Measurements from ENCODE around the gene ERVK3-1. TPM values are rescaled to one million over a fixed set of nuclear protein-coding genes. Genes with fewer than 3 reads are reported as not detected.
"Not testable (repeated sequence)": the region's sequence is repeated elsewhere in the genome, so short reads cannot be mapped to it uniquely, and the experiment has no call there.

ERVK3-1 gene
- total and polyA plus RNA-seq, 3 donors from 2014 or later = 34.0 to 58.5 (median 48.9) TPM

DNA sequence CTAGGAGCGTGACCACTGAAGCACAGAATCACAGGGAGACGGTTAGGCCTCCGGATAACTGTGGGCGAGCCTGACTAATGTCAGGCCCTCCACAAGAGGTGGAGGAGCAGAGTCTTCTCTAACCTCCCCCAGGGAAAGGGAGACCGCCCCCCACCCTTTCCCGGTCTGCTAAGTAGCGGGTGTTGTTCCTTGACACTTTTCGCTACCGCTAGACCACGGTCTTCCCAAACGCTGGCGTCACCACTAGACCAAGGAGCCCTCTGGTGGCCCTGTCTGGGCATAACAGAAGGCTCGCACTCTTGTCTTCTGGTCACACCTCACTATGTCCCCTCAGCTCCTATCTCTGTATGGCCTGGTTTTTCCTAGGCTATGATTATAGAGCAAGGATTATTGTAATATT lies 5.5 kb downstream of the ERVK3-1 start:
- H3K36me3 ChIP-seq (ENCODE audit: low read depth, missing control alignments); H3K4me3 ChIP-seq; intact Hi-C loops (cut with DNase I; ENCODE audit: low total_unique reads); H3K27ac ChIP-seq; H3K9me3 ChIP-seq; H3K27me3 ChIP-seq: not testable (repeated sequence)
- TF ChIP-seq, protein P1, sequence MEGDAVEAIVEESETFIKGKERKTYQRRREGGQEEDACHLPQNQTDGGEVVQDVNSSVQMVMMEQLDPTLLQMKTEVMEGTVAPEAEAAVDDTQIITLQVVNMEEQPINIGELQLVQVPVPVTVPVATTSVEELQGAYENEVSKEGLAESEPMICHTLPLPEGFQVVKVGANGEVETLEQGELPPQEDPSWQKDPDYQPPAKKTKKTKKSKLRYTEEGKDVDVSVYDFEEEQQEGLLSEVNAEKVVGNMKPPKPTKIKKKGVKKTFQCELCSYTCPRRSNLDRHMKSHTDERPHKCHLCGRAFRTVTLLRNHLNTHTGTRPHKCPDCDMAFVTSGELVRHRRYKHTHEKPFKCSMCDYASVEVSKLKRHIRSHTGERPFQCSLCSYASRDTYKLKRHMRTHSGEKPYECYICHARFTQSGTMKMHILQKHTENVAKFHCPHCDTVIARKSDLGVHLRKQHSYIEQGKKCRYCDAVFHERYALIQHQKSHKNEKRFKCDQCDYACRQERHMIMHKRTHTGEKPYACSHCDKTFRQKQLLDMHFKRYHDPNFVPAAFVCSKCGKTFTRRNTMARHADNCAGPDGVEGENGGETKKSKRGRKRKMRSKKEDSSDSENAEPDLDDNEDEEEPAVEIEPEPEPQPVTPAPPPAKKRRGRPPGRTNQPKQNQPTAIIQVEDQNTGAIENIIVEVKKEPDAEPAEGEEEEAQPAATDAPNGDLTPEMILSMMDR (IDR thresholded peaks at IDR 0.05) = peak in 2 of 3 experiments; percentile 39 to 41
- H3K4me1 ChIP-seq = peaks cover 11% of the 10 kb centered on the region
- 62 to 71% methylated on average over 13 of the region's 13 CpGs for WGBS, 2 donors
- DNase-seq = peak; percentile 60

DNA sequence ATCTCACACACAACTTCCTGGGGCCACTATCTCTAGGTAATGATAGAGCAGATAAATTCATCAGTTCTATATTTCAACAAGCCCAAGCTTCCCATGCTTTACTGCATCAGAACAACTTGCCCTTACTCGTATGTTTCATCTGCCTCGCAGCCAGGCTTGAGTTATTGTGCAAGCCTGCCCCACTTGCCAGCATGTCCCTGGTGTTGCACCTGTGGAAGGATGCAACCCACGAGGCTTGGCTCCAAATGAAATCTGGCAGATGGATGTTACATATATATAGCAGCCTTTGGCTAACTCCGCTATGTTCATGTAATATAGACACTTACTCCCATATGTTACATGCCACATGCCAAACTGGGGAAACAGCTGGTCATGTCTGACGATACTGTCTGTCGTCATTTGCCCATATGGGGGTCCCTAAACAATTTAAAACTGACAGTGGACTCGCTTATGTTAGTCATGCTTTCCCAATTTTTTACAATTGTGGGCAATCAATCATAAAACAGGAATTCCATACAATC lies 6.2 kb downstream of the ERVK3-1 start:
- Histone ChIP-seq H3K36me3 (ENCODE audit: low read depth, missing control alignments) (no peaks in the 10 kb centered on the region), H3K27ac (no peak overlapping the region), H3K4me1 (peaks cover 4% of the 10 kb centered on the region), H3K4me3 (no peak overlapping the region), H3K27me3 (no peaks in the 10 kb centered on the region), H3K9me3 (no peaks in the 10 kb centered on the region)
- WGBS, 2 donors = 96% methylated on average over 7 of the region's 7 CpGs
- intact Hi-C loops (cut with DNase I; ENCODE audit: low total_unique reads) = no loop called here
- no peak for TF ChIP-seq POLR2A (IDR thresholded peaks at IDR 0.05)
- TF ChIP-seq, protein P1 (IDR thresholded peaks at IDR 0.05) = no peak
- no peak for DNase-seq

DNA sequence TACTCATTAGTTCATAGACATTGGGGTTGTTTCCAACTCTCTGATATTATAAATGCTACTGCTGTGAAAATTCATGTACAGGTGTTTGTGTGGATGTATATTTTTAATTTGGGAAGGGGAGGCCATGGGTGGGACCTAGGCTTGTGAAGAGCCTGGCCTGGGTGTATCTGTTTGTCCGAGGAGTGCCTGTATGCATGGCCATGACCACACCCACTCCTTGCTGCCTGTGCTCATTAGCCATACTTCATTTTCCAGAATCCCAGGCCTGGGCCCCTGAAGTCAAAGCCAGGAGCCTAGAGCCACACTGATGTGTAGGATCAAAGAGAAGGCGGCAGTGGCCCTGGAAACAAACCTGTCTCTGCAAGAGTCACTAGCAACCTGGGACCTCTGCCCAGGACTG lies 10.4 kb downstream of the ERVK3-1 start:
- no peak for TF ChIP-seq POLR2A (IDR thresholded peaks at IDR 0.05)
- TF ChIP-seq, protein P1 (IDR thresholded peaks at IDR 0.05) = no peak
- Histone ChIP-seq H3K36me3 (ENCODE audit: low read depth, missing control alignments) (no peaks in the 10 kb centered on the region), H3K27ac (no peak overlapping the region)

DNA sequence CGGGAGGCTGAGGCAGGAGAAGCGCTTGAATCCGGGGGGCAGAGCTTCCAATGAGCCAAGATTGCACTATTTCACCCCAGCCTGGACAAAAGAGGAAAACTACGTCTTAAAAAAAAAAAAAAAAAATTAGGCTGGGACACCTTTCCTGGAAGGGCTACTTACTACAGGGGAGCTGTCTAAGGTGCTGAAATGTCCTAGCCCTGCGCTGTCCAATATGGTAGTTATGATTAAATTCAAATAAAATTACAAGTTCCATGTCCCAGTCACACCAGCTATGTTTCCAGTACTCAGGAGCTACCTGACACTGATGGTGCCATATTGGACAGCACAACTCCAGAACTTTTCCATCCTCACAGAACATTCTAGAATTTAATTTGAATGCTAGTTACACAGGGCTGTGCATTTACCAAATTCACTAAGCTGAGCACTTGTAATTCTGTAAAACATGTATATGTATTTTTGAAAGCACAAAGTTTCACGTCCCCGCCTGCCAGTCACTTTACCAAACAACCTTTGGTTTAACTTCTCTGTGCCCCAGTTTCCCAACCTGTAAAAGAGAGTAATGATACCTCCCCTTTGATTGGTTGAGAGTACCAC lies 12.4 kb downstream of the ERVK3-1 start:
- Histone ChIP-seq H3K9me3 (no peaks in the 10 kb centered on the region), H3K36me3 (ENCODE audit: low read depth, missing control alignments) (no peaks in the 10 kb centered on the region), H3K27me3 (no peaks in the 10 kb centered on the region), H3K27ac (no peak overlapping the region), H3K4me1 (no peaks in the 10 kb centered on the region), H3K4me3 (no peak overlapping the region)
- WGBS, 2 donors = 64 to 83% methylated on average over 7 of the region's 7 CpGs
- no peak for TF ChIP-seq POLR2A (IDR thresholded peaks at IDR 0.05)
- TF ChIP-seq, protein P1 (IDR thresholded peaks at IDR 0.05) = no peak
- intact Hi-C loops (cut with DNase I; ENCODE audit: low total_unique reads) = no loop called here
- DNase-seq = no peak

More for the DNA sequence above, 10.4 kb downstream of the ERVK3-1 start:
- Histone ChIP-seq H3K27me3 (no peaks in the 10 kb centered on the region), H3K9me3 (no peaks in the 10 kb centered on the region), H3K4me1 (no peaks in the 10 kb centered on the region), H3K4me3 (no peak overlapping the region)
- intact Hi-C loops (cut with DNase I; ENCODE audit: low total_unique reads) = no loop called here
- no peak for DNase-seq
- WGBS, 2 donors = 93 to 98% methylated on average over 2 of the region's 2 CpGs

DNA sequence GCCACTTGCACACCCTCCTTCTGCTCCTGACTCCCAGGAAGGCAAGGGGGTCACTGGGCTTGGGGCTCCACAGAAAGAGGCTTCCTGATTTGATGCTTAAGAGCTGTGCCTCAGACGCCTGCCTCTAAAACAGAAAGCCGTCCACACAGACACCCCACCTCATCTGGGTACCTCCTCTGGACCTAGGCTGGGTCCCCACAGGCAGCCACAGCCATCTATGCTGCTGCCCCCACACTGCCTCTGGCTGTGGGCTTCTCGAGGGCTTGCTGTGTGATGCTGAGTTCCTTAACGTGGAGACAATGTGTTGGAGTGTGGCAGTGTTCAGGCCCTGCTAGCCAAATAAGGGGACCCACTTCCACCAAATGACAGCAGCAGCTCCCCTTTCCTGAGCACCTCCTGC lies 13.1 kb downstream of the ERVK3-1 start:
- no peaks in the 10 kb centered on the region for H3K27me3 ChIP-seq
- TF ChIP-seq, protein P1 (IDR thresholded peaks at IDR 0.05) = no peak
- TF ChIP-seq POLR2A (IDR thresholded peaks at IDR 0.05) = no peak
- WGBS, 2 donors = 82 to 83% methylated on average over 2 to 4 of the region's 4 CpGs
- no peak overlapping the region for H3K4me3 ChIP-seq
- no peaks in the 10 kb centered on the region for H3K36me3 ChIP-seq (ENCODE audit: low read depth, missing control alignments)
- DNase-seq = no peak
- intact Hi-C loops (cut with DNase I; ENCODE audit: low total_unique reads) = no loop called here
- no peaks in the 10 kb centered on the region for H3K9me3 ChIP-seq
- no peaks in the 10 kb centered on the region for H3K4me1 ChIP-seq
- H3K27ac ChIP-seq = no peak overlapping the region

Data from testis (tissue), 3 donors.